ENCODE data around the gene EDIL3.

The EDIL3 gene

GRCh38 chr5:84384604-84385575, at the start of gene EDIL3:
TSS of gene EDIL3 (minus strand) at chr5:84384880. CDS start at chr5:84384374, 506 bp downstream.
- no peak for DNase-seq (ENCODE audit: low read depth)

- no peak for DNase-seq (ENCODE audit: low read depth)
Observed at GRCh38 chr5:84433461-84433860, 48.8 kb upstream of the EDIL3 start.

- DNase-seq (ENCODE audit: low read depth) = no peak
Observed at GRCh38 chr5:84430863-84431663, 46.4 kb upstream of the EDIL3 start.

- no peak for DNase-seq (ENCODE audit: low read depth)
Observed at GRCh38 chr5:84430079-84430478, 45.4 kb upstream of the EDIL3 start.

GRCh38 chr5:84425365-84425881, 40.7 kb upstream of the EDIL3 start:
- DNase-seq (ENCODE audit: low read depth) = no peak

- DNase-seq (ENCODE audit: low read depth) = no peak
Observed at GRCh38 chr5:84419742-84420141, 35.1 kb upstream of the EDIL3 start.

GRCh38 chr5:84411832-84412605, 27.3 kb upstream of the EDIL3 start:
- no peak for DNase-seq (ENCODE audit: low read depth)

- no peak for DNase-seq (ENCODE audit: low read depth)
Observed at GRCh38 chr5:84406111-84406510, 21.4 kb upstream of the EDIL3 start.

GRCh38 chr5:84403773-84404172, 19.1 kb upstream of the EDIL3 start:
- no peak for DNase-seq (ENCODE audit: low read depth)

- no peak for DNase-seq (ENCODE audit: low read depth)
Observed at GRCh38 chr5:84397385-84397784, 12.7 kb upstream of the EDIL3 start.

GRCh38 chr5:84393969-84394368, 9.3 kb upstream of the EDIL3 start:
- no peak for DNase-seq (ENCODE audit: low read depth)

GRCh38 chr5:84392836-84393235, 8.2 kb upstream of the EDIL3 start:
- DNase-seq (ENCODE audit: low read depth) = no peak

- no peak for DNase-seq (ENCODE audit: low read depth)
Observed at GRCh38 chr5:84385705-84386104, 1.0 kb upstream of the EDIL3 start.

- no peak for DNase-seq (ENCODE audit: low read depth)
Observed at GRCh38 chr5:84383816-84384603, 670 bp downstream of the EDIL3 start.

- DNase-seq (ENCODE audit: low read depth) = no peak
Observed at GRCh38 chr5:84383296-84383815, 1.3 kb downstream of the EDIL3 start.

- DNase-seq (ENCODE audit: low read depth) = no peak
Observed at GRCh38 chr5:84382363-84383295, 2.1 kb downstream of the EDIL3 start.

- no peak for DNase-seq (ENCODE audit: low read depth)
Observed at GRCh38 chr5:84381502-84382362, 2.9 kb downstream of the EDIL3 start.

- DNase-seq (ENCODE audit: low read depth) = no peak
Observed at GRCh38 chr5:84379749-84380148, 4.9 kb downstream of the EDIL3 start.

GRCh38 chr5:84378961-84379360, 5.7 kb downstream of the EDIL3 start:
- DNase-seq (ENCODE audit: low read depth) = no peak

Data from activated T-helper 9 cell treated with anti-CD3 and anti-CD28 coated beads, Interleukin-2, amount 50 U/mL, for 16 hours (primary cell).